Measurements from ENCODE around the gene ADD3.

Gene ADD3

GRCh38 chr10:110065269-110065668, 57.5 kb downstream of the ADD3 start (continued):
- TF ChIP-seq PATZ1 (tag by site-specific recombination; IDR thresholded peaks at IDR 0.05) (no peak), ZNF391 (tag by site-specific recombination; IDR thresholded peaks at IDR 0.05; ENCODE audit: borderline replicate concordance, low read depth) (no peak), HOXC10 (CRISPR knock-in tag; IDR thresholded peaks at IDR 0.05) (no peak), ZNF639 (tag by site-specific recombination; IDR thresholded peaks at IDR 0.05) (no peak), SCRT2 (tag by site-specific recombination; IDR thresholded peaks at IDR 0.05) (no peak), REPIN1 (tag by site-specific recombination; IDR thresholded peaks at IDR 0.05; ENCODE audit: low read depth) (no peak), ZNF76 (tag by site-specific recombination; IDR thresholded peaks at IDR 0.05; ENCODE audit: borderline replicate concordance, low read depth) (no peak), ZNF518A (tag by site-specific recombination; conservative IDR thresholded peaks at IDR 0.05; ENCODE audit: low read depth) (no peak), MEIS1 (CRISPR knock-in tag; IDR thresholded peaks at IDR 0.05; ENCODE audit: borderline replicate concordance) (no peak), OVOL3 (tag by site-specific recombination; IDR thresholded peaks at IDR 0.05) (no peak), ZNF23 (tag by site-specific recombination; IDR thresholded peaks at IDR 0.05; ENCODE audit: borderline replicate concordance) (no peak), ZNF121 (tag by site-specific recombination; IDR thresholded peaks at IDR 0.05) (0 out of 2 replicates have a peak, but pooled peaks have one; percentile 13), HOXA7 (CRISPR knock-in tag; IDR thresholded peaks at IDR 0.05; ENCODE audit: borderline replicate concordance) (no peak), ZNF362 (tag by site-specific recombination; IDR thresholded peaks at IDR 0.05) (0 out of 2 replicates have a peak, but pooled peaks have one; percentile 46), ZNF510 (tag by site-specific recombination; IDR thresholded peaks at IDR 0.05; ENCODE audit: insufficient replicate concordance) (no peak), ZNF19 (tag by site-specific recombination; IDR thresholded peaks at IDR 0.05; ENCODE audit: low read depth) (no peak)

All from HEK293 (cell line).